GM12892 (cell line): Measurements from ENCODE around the gene CCDC148.

Experiments used
- POLR2AphosphoS5 ChIP-seq: IDR thresholded peaks from 2 replicates; pipeline ENCODE4 v1.6.1; 2011; ENCODE audit warnings: low read depth, low read length, control low read depth
- TAF1 ChIP-seq: IDR thresholded peaks from 2 replicates; pipeline ENCODE4 v1.6.1; 2011; ENCODE audit warnings: low read depth, mild to moderate bottlenecking, control low read depth, low read length, borderline replicate concordance

DNA sequence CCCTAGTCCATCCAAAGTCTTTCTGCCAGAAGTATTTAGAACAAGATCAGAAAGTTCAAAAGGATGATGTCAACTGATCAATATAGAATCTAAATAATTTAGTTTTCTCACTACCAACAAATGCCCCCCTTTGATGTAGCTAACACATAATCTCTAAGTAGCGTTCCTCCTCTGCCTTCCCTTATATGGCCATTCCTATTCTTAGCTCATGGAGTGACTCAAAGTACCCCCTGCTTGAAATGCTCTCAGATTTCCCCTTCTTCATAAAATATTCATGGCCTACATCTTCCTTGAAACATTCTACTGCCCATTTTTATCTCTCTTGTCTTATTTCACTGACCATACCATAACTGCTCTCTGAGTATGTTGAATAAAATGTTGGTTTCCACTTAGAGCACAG is 203.4 kb downstream of the CCDC148 start:
- no peak for TF ChIP-seq TAF1
- TF ChIP-seq POLR2AphosphoS5, result no peak
